ENCODE results near the gene RPS18.
"Not testable (repeated sequence)": the region's sequence is repeated elsewhere in the genome, so short reads cannot be mapped to it uniquely, and the experiment has no call there.

Gene RPS18

DNA sequence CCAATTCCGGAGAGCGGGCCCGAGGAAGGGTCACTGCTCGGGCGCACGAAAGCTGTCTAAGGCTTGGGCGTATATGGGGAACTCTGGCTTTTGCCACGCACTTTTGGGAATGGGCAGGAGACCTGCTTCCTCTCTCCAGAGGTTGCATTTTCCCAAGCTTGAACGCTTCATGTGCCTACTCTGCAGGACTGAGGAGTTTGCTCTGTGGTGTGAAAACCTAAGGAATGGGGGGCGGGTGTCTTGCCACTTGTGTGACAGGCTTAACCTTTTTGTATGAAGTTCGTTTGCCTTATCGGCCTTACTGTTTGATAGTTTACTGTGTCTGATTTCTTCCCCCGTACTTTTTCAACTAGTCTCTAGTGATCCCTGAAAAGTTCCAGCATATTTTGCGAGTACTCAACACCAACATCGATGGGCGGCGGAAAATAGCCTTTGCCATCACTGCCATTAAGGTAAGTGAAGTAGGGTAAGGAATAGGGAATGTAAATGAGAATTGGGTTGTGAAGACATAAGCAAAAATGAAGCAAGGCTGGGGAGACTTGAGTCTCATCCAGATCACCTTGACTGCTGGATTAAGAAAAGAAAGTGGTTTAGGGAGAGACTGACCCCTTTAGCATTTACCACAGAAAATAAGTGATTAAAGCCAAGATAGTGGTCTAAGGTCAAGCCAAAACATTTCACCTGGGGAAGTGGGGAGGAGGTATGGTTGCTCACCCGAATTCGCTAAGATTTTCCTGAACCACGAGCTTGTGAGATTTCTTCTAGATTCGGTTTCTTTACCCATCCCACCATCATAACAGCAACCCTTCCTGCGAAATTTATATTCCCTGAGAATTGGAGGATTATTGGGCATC lies 627 bp downstream of the RPS18 start:
- no peak for DNase-seq (ENCODE audit: low read depth)

DNA sequence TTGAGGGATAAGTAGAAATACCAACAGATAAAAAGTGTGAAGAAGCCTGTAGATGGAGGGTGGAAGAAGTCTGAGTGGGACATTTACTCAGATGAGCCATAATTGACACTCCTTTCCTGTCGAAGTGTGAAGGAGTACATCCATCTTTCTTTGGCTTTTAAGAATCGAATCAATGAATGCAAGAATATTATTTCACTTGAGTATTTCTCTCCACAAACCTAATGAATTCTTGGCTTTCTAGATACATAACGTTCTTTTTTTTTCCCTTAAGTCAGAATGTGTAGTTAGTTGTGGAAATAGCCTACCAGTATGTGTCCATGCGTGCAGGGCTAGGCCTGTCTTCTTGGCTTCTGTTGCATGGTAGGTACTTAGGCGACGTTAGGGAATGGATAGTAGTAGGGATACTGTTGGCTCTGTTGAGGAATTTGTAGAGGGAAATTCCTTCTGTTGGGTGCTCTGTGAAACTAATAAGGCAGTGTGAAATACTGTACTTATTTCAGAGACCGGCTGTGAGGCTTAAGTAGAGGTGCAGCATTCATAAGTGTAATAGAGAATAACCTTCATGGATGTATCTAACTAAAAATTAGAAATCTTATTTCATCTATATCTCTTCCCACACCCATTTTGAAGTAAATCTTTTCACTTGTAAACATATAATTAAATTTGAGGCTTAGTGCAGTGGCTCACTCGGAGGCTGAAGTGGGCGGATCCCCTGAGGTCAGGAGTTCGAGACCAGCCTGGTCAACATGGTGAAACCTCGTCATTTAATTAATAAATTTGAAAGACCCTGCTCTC lies 1.5 kb downstream of the RPS18 start:
- no peak for DNase-seq (ENCODE audit: low read depth)

DNA sequence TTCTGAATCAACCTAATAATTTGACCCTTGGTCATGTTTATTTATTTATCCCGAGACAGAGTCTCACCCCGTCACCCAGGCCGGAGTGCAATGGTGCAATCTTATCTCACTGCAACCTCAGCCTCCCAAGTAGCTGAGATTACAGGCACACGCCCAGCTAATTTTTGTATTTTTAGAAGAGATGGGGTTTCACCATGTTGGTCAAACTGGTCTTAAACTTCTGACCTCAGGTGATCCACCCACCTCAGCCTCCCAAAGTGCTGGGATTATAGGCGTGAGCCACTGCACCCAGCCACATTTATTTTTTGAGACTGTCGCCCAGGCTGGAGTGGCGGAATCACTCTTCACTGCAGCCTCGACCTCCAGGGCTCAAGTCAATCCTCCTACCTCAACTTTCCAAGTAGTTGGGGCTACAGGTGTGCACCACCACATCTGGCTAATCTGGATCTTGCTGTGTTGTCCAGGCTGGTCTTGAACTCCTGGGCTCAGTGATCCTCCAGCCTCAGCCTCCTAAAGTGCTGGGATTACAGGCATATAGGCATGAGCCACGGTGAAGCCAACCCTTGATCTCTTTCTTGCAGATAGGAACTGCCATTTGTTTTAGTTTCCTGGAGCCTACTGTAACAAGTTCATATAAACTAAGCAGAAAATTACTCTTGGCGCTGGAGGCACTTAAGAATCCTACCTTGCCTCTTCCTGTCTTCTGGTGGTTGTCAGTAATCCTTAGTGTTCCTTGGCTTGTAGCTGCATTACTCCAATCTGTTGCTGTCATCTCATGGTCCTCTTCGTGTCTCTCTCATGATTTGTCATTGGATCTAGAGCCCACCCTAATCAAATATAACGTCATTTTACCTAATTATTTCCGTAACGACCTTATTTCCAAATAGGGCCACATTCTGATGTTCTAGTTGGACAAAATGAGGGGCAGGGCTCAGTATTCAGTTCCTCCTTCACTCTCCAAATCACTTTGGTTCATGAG lies 2.3 kb downstream of the RPS18 start:
- no peak for DNase-seq (ENCODE audit: low read depth)

DNA sequence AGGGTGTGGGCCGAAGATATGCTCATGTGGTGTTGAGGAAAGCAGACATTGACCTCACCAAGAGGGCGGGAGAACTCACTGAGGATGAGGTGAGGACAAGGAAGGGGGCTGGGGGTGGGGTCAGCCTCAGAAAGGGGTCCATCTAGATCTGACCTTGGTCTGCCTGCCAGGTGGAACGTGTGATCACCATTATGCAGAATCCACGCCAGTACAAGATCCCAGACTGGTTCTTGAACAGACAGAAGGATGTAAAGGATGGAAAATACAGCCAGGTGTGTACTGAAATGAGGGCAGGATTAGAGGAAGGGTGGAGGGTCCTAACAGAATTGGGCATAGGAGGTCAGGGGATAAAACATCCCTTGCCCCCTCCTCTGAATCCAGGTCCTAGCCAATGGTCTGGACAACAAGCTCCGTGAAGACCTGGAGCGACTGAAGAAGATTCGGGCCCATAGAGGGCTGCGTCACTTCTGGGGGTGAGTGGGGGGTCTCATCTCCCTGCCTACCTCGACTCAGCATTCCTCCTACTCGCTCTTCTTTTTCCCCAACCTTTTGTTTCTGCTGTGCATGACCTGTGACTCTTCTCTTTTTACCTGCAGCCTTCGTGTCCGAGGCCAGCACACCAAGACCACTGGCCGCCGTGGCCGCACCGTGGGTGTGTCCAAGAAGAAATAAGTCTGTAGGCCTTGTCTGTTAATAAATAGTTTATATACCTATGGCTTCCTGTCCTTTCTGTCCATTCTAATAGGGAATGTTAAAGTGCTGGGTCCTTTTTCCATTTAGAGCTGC lies 4.1 kb downstream of the RPS18 start:
- not testable (repeated sequence) for DNase-seq (ENCODE audit: low read depth)

DNA sequence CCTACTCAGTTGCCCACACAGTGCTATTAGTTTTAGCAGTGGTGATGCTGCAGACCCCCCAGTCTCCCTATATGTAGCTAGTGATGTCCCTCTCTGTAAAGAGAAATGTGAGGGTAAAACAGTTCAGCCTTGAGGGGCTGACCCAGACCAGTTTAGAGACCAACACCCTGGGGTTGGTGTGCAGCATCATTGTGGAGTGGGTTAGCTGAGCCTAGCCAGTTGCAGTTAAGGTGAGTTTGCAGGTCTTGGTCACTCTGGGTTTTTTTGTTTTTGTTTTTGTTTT lies 4.6 kb downstream of the RPS18 start:
- no peak for DNase-seq (ENCODE audit: low read depth)

DNA sequence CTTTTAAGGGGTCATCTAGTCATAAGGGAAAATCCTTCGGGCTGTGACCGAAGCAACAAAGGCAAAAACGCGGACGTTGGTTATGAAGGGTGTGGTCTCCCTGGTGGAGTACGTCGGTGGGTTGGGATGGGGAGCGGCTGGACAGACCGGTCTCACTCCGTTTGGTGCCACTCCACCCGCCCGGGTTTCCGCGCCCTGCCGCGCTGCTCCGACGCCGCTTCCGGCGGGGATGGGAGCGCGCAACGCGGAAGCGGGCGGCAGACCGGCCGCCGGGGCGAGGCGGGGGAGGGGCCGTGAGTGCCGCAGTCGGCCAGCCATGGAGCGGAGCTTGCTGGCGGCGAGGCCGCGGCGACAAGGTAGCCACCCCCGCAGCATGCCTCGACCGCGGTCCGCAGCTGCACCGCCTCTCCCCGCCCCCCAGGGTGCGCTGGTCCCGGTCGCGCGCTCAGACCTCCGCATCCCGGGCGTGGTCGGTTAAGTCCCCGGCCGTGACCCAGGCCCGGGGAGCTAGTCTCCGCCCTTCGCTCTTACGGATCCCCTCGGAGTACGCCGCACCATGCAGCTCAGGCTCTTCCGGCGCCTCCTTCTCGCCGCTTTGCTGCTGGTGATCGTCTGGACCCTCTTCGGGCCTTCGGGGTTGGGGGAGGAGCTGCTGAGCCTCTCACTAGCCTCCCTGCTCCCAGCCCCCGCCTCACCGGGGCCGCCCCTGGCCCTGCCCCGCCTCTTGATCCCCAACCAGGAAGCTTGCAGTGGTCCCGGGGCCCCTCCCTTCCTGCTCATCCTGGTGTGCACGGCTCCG lies 5.2 kb downstream of the RPS18 start, which contains the start of gene B3GALT4:
B3GALT4 (plus strand) TSS at position 260 of the 799 bp plus-strand sequence; CDS start at position 557, 297 bp downstream.
- peak; percentile 69 for DNase-seq (ENCODE audit: low read depth)

DNA sequence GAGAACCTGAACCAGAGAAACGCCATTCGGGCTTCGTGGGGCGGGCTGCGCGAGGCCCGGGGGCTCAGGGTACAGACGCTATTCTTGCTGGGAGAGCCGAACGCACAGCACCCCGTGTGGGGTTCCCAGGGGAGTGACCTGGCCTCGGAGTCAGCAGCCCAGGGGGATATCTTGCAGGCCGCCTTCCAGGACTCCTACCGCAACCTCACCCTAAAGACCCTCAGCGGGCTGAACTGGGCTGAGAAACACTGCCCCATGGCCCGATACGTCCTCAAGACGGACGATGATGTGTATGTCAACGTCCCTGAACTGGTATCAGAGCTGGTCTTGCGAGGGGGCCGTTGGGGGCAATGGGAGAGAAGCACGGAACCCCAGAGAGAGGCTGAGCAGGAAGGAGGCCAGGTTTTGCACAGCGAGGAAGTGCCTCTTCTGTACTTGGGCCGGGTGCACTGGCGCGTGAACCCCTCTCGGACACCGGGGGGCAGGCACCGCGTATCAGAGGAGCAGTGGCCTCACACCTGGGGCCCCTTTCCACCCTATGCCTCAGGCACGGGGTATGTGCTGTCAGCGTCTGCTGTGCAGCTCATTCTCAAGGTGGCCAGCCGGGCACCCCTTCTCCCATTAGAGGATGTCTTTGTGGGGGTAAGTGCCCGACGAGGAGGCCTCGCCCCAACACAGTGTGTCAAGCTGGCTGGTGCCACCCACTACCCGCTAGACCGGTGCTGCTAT lies 6.0 kb downstream of the RPS18 start:
- no peak for DNase-seq (ENCODE audit: low read depth)

DNA sequence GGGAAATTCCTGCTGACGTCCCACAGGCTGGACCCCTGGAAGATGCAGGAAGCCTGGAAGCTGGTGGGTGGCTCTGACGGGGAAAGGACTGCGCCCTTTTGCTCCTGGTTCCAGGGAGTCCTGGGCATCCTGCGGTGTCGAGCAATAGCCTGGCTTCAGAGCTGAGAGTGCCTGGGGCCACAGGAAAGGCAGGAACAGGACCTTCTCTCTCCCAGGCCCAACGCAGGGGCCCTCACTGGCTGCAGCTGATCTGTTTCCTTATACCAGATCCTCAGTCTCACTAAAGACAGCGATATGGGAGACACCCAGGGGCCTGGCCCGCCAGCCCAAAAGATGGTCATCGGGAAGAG lies 6.5 kb downstream of the RPS18 start:
- DNase-seq (ENCODE audit: low read depth): no peak

DNA sequence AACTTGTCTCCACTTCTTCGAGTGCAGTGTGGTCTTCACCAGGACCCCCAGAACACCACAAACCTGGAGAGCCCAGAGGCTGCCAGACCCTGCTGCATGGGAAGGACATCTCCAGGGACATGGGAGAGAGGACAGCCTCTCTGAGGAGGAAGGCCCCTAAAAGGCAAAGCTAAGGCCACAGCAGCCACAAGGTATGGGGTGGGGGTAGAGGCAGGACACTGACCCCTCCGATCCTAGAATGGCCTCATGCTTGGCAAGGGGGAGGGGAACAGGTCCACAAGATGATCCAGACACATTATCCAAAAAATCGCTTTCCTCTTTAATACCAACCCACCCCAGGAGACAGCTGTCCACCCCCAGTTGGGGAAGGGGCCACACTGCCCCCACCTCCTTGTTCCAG lies 6.9 kb downstream of the RPS18 start:
- no peak for DNase-seq (ENCODE audit: low read depth)

DNA sequence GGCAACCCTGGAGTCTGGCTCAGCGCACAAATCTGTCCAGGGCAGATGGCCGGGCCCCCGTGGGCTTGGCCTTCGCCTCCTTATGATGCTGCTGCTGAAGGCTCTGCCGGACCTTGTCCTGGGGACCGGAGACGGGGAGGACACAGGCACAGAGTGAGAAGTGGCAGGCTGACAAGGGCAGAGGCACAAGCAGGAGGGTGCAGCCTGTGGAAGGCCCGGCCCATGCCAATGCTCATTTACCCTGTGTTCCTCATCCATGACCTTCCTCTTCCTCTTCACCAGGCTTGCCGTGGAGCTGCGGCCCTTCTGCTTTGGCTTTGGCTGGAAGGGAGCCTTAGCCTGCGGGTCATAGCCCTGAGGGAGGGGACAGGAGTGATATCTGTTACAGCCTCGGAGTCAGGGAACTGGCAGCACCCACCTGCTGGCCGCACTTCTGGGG lies 7.4 kb downstream of the RPS18 start:
- no peak for DNase-seq (ENCODE audit: low read depth)

DNA sequence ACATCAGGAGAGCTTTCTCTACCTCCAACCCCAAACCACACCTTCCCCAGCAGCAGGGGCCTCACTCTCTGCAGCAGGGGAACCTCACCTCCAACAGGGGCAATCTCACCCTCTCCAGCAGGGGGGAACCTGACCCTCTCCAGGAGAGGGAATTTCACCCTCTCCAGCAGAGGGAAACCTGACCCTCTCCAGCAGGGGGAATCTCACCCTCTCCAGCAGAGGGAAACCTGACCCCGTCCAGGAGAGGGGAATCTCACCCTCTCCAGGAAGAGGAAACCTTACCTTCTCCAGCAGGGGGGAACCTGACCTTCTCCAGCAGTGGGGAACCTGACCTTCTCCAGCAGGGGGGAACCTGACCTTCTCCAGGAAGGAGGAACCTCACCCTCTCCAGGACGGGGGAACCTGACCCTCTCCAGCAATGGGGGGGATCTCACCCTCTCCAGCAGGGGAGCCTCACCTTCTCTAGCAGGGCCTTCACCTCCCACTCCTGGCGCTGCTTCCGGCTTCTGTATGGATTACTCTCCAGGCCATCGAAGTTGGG lies 8.2 kb downstream of the RPS18 start:
- DNase-seq (ENCODE audit: low read depth): peak; percentile 22

DNA sequence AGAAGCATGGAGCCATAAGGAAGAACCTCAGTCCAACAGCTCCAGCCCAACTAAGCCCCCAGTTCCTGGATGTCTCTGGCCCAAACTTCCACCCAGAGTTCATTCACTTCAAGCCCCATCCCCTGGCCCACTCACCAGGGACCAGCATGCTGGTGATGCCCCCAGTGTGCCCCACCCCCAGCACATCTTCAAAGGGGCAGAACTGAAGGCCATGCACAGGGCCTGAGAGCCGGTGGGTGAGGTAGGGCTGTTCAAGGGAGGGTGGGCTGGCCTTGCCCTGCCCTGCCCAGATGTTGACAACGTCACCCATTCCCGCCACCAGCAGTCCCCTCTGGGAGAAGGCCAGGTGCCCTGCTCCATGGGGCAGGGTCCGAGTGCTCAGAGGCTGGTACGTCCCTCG lies 8.7 kb downstream of the RPS18 start:
- no peak for DNase-seq (ENCODE audit: low read depth)

DNA sequence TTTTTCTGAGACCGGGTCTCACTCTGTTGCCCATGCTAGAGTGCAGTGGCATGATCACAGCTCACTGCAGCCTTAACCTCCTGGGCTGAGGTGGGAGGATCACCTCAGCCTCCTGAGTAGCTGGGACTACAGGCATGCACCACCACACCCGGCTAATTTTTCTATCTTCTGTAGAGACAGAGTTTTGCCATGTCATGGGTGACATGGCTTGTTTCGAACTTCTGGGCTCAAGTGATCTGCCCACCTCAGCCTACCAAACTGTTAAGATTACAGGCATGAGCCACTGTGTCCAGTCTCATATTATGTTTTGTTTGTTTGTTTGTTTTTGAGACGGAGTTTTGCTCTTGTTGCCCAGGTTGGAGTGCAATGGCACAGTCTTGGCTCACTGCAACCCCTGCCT lies 13.3 kb downstream of the RPS18 start:
- DNase-seq (ENCODE audit: low read depth): not testable (repeated sequence)

DNA sequence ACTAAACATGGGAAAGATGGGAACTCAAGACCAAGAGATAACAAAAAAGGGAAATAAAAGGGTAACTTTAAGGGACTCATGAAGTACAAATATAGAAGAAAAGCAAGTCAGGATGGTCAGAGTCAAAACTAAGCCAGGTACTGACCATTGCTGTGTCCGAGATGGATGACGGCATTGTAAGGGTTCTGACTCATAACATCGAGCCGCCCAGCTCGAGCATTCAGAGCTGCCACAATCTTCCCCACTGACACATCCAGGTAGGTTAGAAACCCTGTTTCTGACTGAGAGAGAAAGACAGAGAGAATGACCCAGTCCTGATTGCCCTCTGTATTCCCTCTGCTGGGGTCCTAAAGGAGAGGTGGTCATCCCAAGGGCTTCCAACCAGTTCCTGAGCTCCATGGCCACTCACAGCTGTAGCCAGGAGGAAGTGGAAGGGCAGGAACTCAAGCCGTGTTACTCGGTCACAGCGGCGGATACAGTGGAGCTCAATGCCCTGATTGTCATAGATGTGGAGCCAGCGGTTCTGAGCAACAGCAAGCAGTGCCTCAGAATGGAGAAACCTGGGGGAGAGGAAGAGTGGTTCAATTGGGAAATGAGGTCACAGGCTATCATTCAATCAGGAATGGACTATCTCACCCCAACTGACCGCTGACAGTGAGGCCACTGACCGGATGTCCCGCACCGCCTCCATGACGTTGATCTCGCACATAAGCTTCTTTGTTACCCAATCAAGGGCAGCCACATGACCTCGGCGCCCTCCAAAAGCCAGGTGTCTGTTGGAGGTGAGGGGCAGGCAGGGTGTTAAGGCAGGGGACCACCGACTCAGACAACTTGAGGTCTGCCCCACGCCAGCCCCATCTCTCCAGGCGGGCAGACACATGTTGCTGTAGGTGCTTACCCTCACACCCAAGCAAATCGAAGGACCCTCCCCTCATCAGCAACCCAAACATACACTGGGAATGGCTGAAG lies 15.4 kb downstream of the RPS18 start:
- no peak for DNase-seq (ENCODE audit: low read depth)

DNA sequence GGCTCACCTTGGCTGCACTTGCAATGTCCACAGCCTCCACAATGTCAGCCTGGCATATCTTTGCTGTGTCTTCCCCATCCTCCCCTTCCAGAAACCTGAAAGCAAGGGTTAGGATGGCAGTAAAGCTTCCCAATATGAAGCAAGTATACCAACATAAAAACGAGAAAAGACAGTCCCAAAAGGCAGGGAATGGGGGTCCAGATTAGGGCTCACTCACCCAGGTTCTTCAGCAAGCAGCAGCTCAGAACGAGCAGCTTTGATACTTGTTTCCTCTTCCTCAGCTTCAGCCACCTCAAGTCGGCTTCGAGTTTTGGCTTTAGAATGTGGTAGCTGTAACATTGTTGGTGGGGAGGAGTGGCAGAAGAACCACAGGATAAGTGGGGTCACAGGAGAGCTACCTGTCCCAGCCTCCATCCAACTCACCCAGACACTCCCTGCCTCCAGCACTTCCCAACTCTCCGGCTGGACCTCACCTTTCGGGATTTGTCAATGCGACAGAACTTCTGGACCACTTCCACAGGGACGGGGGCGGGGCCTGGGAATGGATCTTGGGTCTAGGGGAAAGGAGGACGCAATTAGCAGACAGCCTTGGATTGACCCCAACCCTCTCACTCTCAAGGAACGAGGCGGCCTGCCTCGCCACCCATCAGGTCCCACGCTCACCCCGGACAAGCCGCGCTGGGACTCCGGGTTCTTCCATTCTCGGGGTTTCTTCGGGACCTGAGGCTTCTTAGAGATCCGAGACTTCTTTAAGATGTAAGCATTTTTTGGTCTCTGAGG lies 16.5 kb downstream of the RPS18 start:
- DNase-seq (ENCODE audit: low read depth): no peak

DNA sequence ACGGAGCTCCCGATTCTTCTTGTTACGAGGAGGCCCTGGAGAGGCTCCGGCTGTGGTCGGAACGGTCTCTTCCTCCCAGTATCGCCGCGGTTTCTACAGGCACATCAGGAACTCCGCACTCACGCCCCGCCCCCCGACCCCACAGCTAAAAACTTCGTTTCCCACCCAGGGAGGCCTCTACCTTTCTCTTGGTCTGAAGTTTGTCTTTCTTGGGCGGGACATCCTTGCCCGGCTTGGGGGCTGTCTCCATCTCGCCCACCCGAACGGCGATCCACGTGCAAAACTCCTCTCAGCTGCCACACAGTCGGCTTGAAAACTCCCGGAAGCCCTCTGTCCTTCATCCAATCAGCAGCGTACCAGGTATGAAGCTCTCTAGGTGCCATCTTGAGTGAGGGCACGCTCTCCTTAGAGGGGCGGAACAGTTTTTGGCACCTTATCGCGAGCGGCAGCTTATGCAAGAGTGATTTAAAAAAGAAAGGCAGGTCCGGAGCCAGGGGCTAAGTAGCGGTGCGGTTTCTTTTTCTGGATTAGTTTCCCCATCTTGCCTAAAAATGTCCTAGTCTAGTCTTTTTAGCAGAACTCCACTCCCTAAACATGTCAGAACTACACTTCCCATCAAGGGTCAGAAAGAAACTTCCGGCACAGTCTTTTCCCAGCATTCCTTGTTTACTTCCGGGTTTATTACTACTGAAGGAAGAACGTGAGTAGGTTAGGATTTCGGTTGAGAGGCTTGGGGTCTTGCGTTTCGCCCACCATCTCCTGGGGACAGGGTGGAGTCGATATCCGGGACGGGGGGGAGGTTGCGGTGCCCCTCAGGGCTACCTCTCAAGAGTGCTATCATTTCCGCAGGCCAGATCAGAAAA lies 17.3 kb downstream of the RPS18 start, which contains the start of the genes PFDN6 and WDR46:
PFDN6 (plus strand) TSS at position 681 of the 863 bp plus-strand sequence. CDS start 256 bp downstream, outside the sequence.
WDR46 (minus strand) TSS at position 319 of the 863 bp plus-strand sequence; CDS start at position 250, 69 bp downstream.
- peak; percentile 82 for DNase-seq (ENCODE audit: low read depth)

Data from fibroblast of gingiva (primary cell).